ENCODE data around the gene FAM210A. TPM values are rescaled to one million over a fixed set of nuclear protein-coding genes. Genes with fewer than 3 reads are reported as not detected.

The FAM210A gene
- polyA plus RNA-seq, 2 of the 4 experiments (the other 2 are of a cell fraction) = 17.1 to 26.2 TPM

DNA sequence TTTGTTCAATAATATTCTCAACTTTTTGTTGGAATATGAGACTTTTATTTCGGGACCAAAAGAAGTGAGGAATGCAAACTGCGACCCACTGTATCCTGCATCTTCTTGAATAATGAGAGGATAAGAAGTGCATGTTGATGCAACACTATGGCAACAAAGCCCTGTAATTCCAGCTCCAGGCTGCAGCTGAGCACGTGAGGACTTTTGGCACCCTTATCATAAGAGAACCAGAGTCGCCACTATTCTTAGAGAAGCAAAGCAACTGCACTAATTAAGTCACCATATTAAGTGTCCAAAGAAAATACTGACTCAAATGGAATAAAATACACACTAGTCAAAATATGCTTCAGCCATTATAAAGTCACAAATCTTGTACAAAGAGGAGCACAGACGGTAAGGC is 65.8 kb downstream of the FAM210A start:
- no peak for ATAC-seq
- POLR2A ChIA-PET = no interaction called here
- H3K4me2 ChIP-seq = no peak overlapping the region
- no peak overlapping the region for H3K4me3 ChIP-seq
- 89% methylated on average over 5 of the region's 5 CpGs for WGBS (ENCODE audit: missing lambda C conversion rate)
- CTCF ChIA-PET = no interaction called here
- no peaks in the 10 kb centered on the region for H3K4me1 ChIP-seq
- no peaks in the 10 kb centered on the region for H3K9me3 ChIP-seq
- TF ChIP-seq FOSB (CRISPR knock-in tag; IDR thresholded peaks at IDR 0.05) (no peak), HOXA7 (CRISPR knock-in tag; IDR thresholded peaks at IDR 0.05) (no peak), ZC3H11A (IDR thresholded peaks at IDR 0.05) (no peak), HEYL (CRISPR knock-in tag; IDR thresholded peaks at IDR 0.05) (no peak), ZSCAN20 (CRISPR knock-in tag; IDR thresholded peaks at IDR 0.05) (no peak)
- no peak for FAIRE-seq
- DNase-seq (ENCODE audit: low read depth in 1 of 2, low spot score in 1 of 2) = no peak
- no peak overlapping the region for H3K27ac ChIP-seq

DNA sequence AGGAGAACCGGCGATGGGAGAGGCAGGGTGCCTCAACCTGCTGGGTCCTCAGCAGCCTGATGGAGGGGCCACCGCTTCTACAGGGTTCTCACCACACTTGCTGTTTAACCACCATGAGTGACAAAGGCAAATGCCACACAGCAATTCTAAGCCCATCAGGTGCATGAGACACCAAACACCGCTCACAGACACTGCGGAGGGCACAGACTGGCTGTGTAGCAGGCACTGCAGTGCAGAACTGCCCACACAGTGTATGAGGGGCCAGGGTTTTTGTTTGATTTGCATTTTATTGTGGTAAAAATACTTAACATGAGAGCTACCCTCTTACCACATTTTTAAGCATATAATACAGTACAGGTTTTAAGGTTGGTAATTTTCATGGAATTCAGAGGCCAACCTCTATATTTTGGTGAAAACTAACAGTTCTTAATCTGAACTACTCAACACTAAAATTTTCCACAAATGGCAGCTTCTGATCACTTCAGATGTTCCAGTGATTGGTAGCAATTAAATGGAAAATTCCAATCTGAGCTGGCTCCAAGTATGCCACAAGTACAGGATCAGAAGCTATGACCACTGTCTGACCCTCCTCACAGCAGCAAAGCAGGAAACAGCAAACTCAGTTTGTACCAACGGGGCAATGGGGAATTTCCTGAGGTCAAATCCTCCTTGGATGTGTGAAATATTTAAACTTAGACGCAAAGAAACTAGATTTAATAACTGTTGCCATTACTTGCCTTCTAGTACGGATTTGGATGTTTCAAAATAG is 67.7 kb downstream of the FAM210A start:
- Histone ChIP-seq H3K4me2 (no peak overlapping the region), H3K27ac (no peak overlapping the region), H3K4me3 (no peak overlapping the region), H3K9me3 (no peaks in the 10 kb centered on the region), H3K4me1 (no peaks in the 10 kb centered on the region)
- ATAC-seq (no peak; a peak in 1 of 6 replicates), FAIRE-seq (no peak), DNase-seq (ENCODE audit: low read depth in 1 of 2, low spot score in 1 of 2) (no peak)
- ChIA-PET CTCF (no interaction called here), POLR2A (no interaction called here)
- TF ChIP-seq HOXB5 (CRISPR knock-in tag; IDR thresholded peaks at IDR 0.05) (no peak), JUN (IDR thresholded peaks at IDR 0.05) (no peak), NPAS2 (CRISPR knock-in tag; IDR thresholded peaks at IDR 0.05; ENCODE audit: borderline replicate concordance) (no peak), CBX8 (IDR thresholded peaks at IDR 0.05) (no peak), EHMT2 (IDR thresholded peaks at IDR 0.05; ENCODE audit: low read depth) (no peak), RARB (CRISPR knock-in tag; IDR thresholded peaks at IDR 0.05) (no peak), ZNF302 (CRISPR knock-in tag; IDR thresholded peaks at IDR 0.05) (no peak), PHF8 (IDR thresholded peaks at IDR 0.05; ENCODE audit: borderline replicate concordance, low read depth) (no peak), ZC3H11A (IDR thresholded peaks at IDR 0.05) (no peak), HOXB13 (CRISPR knock-in tag; IDR thresholded peaks at IDR 0.05; ENCODE audit: low read depth) (no peak), SMC3 (IDR thresholded peaks at IDR 0.05) (no peak), CEBPB (IDR thresholded peaks at IDR 0.05) (no peak), SREBF2 (IDR thresholded peaks at IDR 0.05) (no peak), HDAC2 (IDR thresholded peaks at IDR 0.05) (no peak), RNF2 (IDR thresholded peaks at IDR 0.05; ENCODE audit: borderline replicate concordance, low read depth) (no peak), MAZ (IDR thresholded peaks at IDR 0.05; ENCODE audit: borderline replicate concordance, low read depth, low read length) (no peak)
- TF ChIP-seq, protein P1, sequence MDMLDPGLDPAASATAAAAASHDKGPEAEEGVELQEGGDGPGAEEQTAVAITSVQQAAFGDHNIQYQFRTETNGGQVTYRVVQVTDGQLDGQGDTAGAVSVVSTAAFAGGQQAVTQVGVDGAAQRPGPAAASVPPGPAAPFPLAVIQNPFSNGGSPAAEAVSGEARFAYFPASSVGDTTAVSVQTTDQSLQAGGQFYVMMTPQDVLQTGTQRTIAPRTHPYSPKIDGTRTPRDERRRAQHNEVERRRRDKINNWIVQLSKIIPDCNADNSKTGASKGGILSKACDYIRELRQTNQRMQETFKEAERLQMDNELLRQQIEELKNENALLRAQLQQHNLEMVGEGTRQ (IDR thresholded peaks at IDR 0.05) = no peak
- TF ChIP-seq, protein P2, sequence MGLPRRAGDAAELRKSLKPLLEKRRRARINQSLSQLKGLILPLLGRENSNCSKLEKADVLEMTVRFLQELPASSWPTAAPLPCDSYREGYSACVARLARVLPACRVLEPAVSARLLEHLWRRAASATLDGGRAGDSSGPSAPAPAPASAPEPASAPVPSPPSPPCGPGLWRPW (IDR thresholded peaks at IDR 0.05) = no peak
- TF ChIP-seq, protein P3, sequence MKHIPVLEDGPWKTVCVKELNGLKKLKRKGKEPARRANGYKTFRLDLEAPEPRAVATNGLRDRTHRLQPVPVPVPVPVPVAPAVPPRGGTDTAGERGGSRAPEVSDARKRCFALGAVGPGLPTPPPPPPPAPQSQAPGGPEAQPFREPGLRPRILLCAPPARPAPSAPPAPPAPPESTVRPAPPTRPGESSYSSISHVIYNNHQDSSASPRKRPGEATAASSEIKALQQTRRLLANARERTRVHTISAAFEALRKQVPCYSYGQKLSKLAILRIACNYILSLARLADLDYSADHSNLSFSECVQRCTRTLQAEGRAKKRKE (CRISPR knock-in tag; IDR thresholded peaks at IDR 0.05; ENCODE audit: low read depth) = no peak
- WGBS (ENCODE audit: missing lambda C conversion rate) = 64% methylated on average over 4 of the region's 8 CpGs

DNA sequence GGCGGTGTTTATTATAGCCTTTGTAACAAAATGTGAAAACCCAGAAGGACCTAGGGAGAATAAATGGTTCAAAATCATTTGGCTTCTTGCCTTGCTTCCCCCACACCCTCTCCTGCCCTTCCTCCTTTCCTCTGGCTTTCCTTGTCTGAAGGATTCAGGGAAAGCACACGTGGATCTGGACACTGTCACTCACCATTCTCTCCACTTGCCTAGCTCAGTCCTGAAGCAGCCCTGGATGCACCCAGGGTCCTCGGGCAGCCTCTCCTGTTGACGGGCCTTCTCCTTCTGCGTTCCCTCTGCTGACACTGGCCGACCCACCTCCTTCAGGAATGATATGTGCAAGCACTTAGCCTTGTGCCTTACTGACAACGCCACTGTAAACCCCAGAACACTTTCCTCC is 68.4 kb downstream of the FAM210A start:
- no peak for FAIRE-seq
- DNase-seq (ENCODE audit: low read depth in 1 of 2, low spot score in 1 of 2) = no peak
- H3K4me1 ChIP-seq = no peaks in the 10 kb centered on the region
- no peak overlapping the region for H3K4me3 ChIP-seq
- no peaks in the 10 kb centered on the region for H3K9me3 ChIP-seq
- ATAC-seq = no peak
- WGBS (ENCODE audit: missing lambda C conversion rate) = 73% methylated on average over 7 of the region's 7 CpGs
- no peak overlapping the region for H3K27ac ChIP-seq
- CTCF ChIA-PET = no interaction called here
- POLR2A ChIA-PET = no interaction called here
- H3K4me2 ChIP-seq = no peak overlapping the region
- no peak for TF ChIP-seq POLR2AphosphoS2 (conservative IDR thresholded peaks at IDR 0.05; ENCODE audit: low read length)
- TF ChIP-seq, protein P4, sequence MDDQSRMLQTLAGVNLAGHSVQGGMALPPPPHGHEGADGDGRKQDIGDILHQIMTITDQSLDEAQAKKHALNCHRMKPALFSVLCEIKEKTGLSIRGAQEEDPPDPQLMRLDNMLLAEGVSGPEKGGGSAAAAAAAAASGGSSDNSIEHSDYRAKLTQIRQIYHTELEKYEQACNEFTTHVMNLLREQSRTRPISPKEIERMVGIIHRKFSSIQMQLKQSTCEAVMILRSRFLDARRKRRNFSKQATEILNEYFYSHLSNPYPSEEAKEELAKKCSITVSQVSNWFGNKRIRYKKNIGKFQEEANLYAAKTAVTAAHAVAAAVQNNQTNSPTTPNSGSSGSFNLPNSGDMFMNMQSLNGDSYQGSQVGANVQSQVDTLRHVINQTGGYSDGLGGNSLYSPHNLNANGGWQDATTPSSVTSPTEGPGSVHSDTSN (IDR thresholded peaks at IDR 0.05) = no peak
- TF ChIP-seq MYC (IDR thresholded peaks at IDR 0.05; ENCODE audit: borderline replicate concordance, low read length) = no peak
- TF ChIP-seq CEBPB (IDR thresholded peaks at IDR 0.05) = no peak
- TF ChIP-seq, protein P5, sequence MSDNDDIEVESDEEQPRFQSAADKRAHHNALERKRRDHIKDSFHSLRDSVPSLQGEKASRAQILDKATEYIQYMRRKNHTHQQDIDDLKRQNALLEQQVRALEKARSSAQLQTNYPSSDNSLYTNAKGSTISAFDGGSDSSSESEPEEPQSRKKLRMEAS (IDR thresholded peaks at IDR 0.05) = no peak
- no peak for TF ChIP-seq RFX5 (IDR thresholded peaks at IDR 0.05)
- no peak for TF ChIP-seq RAD21 (conservative IDR thresholded peaks at IDR 0.05 in 1 of 2, IDR thresholded peaks at IDR 0.05 in 1 of 2)
- no peak for TF ChIP-seq RARB (CRISPR knock-in tag; IDR thresholded peaks at IDR 0.05)
- TF ChIP-seq TFCP2L1 (CRISPR knock-in tag; IDR thresholded peaks at IDR 0.05) = no peak
